Myocyte (in vitro differentiated cells): ENCODE data around the gene PLPPR3. TPM values are rescaled to one million over a fixed set of nuclear protein-coding genes. Genes with fewer than 3 reads are reported as not detected.
"Not testable (repeated sequence)": the region's sequence is repeated elsewhere in the genome, so short reads cannot be mapped to it uniquely, and the experiment has no call there.

ENCODE experiments used
- DNase-seq: peaks from one replicate; pipeline ENCODE4 v3.0.0-alpha.2; 2012; ENCODE audit warnings: low read depth
- total RNA-seq: library from RNA; depleted of rRNA; stranded (reverse); fragments of >200 nt; gene quantifications from 2 replicates; pipeline ENCODE4 v1.2.3, GENCODE V29; 2014

PLPPR3 gene
- total RNA-seq, 1 donor from 2014 or later, result 0.16 TPM

DNA sequence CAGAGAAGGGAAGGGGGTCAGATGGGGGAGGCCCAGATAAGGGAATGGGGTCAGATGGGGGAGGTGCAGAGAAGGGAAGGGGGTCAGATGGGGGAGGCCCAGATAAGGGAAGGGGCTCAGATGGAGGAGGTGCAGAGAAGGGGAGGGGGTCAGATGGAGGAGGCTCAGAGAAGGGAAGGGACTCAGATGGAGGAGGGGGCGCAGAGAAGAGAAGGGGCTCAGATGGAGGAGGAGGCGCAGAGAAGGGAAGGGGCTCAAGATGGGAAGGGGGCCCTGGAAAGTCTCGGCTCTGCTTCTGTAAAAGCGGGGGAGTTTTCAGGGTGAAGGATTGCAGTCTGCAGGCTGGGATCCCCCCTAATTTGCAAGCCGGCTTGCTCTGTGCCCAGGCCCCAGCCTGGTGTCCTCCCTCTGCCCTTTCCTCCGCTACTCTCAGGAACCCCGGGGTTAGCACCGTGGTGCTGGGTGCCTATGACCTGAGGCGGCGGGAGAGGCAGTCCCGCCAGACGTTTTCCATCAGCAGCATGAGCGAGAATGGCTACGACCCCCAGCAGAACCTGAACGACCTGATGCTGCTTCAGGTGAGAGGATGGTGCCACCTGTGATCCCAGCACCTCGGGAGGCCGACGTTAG lies 7.5 kb upstream of the PLPPR3 start:
- DNase-seq, result no peak

DNA sequence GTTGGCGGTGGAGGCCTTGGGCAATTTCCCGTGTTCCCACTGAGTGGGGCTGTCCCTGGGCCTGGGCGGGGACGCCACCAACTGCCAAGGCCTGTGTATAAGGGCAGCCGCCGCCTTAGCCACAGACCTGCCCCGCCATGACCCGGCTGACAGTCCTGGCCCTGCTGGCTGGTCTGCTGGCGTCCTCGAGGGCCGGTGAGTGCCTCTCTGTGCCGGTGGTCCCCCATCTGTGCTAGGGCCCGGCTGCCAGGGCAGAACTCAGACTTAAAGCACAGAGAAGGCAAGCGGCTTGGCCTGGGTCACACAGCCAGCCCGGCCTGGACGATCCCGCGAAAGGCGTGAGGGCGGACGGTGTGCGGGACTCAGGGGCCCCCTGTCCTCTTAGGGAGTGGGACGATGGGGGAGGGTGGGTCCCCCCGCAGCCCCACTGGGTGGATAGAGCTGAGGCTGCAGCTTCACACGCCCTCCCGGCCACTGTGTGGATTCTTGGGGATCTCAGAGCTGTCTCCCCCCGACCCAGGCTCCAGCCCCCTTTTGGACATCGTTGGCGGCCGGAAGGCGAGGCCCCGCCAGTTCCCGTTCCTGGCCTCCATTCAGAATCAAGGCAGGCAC lies 6.1 kb upstream of the PLPPR3 start, which contains the start of gene AZU1:
Gene AZU1 (plus strand): TSS at position 128 of the 612 bp plus-strand sequence. CDS start 10 bp downstream, at position 138.
- peak; percentile 30 for DNase-seq

DNA sequence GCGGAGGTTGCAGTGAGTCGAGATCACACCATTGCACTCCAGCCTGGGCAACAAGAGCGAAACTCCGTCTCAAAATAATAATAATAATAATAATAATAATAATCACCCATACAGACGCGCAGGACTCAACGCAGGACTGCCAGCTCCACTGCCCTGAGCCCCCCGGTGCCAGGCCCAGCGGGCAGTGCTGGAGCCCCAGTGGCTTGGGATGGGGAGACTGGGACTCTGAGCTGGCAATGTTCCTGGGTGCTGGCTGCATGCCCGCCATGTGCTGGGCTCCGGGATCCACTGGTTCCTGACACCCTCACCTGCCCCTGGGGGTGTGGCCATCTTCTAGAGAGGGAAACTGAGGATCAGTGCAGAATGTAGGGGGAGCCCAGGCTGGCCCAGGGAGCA lies 5.6 kb upstream of the PLPPR3 start:
- DNase-seq, result no peak

DNA sequence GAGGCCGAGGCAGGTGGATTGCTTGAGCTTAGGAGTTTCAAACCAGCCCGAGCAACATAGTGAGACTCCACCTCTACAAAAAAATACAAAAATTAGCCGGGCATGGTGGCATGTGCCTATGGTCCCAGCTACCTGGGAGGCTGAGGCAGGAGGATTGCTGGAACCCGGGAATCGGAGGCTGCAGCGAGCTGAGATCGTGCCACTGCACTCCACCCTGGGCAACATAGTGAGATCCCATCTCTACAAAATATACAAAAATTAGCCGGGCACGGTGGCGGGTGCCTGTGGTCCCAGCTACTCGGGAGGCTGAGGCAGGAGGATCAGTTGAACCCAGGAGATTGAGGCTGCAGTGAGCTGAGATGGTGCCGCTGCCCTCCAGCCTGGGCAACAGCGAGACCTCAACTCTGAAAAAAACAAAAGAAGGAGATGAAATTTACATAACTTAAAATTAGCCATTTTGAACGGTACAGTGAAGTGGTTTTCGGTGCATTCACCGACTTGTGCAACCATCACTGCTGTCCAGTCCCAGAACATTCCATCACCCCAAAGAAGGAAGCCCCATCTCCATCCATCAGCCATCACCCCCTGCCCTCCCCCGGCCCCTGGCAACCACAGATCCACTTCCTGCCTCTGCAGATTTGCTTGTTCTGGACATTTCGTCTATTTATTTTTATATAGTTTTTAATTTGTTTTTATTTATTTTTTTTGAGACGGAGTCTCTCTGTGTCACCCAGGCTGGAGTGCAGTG lies 4.3 kb upstream of the PLPPR3 start:
- no peak for DNase-seq

DNA sequence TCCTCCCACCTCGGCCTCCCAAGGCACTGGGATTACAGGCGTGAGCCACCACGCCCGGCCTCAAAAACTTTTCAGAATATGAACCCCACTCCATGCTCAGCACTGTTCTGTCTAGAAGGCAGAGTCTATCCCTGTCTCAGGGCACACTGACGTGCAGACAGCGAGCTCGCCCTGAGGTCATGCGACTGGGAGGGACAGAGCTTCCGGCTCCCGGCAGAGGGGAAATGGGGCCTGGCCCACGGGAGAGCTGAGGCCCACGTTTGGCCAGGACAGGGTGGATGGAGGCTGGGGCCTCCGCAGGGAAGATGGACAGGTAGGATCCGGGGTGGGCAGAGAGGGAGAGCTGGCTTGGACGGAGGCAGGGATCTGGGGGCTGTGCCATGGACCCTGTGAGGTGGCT lies 3.1 kb upstream of the PLPPR3 start:
- DNase-seq, result no peak

DNA sequence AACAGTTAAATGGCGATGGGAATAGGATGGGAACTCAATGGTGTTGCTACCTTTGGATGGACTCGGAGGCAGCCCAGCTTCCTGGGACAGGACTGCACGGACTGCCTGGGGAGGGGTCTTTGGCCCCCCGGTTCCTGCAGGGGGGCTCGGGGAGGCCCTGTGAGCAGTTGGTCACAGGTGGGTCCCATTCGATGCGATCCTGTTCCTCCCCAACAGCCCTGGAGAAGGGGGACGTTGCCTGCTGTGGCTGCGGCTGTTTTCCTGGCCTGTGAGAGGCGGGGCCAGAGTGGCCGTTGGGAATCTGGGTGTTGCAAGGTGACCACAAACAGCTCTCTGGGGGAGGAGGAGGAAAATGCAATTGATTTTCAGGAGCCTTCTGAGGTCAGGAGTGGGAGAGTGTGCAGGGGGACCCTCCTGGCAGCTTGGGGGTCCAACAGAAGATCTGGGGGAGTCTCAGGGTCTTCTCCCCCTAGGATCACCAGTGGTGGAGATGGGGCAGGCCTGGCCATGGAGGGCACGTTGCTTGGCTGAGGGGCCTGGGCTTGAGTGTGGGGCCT lies 1.9 kb upstream of the PLPPR3 start:
- peak; percentile 37 for DNase-seq

DNA sequence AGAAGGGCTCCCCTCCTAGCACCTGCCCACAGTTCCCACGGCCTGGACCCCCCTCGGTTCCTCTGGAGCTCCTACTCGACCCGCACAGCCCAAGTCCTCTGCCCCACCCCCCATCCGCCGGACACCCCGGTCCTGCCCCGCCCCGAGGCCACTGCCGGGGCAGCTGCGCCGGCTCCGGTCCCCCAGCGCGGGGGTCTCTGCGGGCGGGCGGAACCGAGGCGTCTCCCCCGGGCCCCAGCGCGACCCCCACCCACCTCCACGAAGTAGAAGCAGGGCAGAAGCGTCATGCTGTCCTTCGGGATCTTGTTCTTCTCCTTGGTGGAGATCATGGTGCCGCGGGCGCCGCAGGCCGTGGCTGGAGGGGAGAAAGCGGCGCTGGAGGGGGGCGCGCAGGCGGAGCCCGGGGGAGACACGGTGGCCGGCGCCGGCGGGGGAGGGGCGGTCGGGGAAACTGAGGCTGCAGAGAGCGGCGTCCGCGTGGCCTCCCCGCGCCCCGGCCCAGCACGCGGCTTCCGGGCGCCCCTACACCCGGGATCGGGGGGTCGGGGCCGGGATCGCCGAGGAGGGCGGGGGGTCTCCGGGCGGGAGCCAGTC lies 427 bp downstream of the PLPPR3 start:
- DNase-seq, result no peak

DNA sequence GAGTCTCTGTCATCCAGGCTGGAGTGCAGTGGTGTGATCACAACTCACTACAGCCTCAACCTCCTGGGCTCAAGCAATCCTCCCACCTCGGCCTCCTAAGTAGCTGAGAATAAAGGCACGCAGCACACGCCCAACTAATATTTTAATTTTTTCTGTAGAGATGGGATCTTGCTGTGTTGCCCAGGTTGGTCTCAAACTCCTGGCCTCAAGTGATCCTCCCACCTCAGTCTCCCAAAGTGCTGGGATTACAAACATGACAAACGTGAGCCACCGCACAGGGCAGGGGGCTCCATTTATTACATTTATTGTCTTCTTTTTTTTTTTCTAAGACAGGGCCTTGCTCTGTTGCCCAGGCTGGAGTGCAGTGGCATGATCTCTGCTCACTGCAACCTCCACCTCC lies 1.5 kb downstream of the PLPPR3 start:
- not testable (repeated sequence) for DNase-seq

DNA sequence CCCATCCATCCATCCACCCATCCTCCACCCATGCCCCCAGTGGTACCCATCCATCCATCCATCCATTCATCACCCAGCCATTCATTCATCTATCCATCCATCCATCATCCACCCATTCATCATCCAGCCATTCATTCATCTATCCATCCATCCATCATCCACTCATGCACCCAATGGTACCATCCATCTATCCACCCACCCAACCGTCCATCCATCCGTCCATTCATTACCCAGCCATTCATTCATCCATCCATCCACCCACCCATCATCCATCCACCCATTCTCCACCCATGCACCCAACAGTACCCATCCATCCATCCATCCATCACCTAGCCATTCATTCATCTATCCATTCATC lies 5.3 kb downstream of the PLPPR3 start:
- no peak for DNase-seq

DNA sequence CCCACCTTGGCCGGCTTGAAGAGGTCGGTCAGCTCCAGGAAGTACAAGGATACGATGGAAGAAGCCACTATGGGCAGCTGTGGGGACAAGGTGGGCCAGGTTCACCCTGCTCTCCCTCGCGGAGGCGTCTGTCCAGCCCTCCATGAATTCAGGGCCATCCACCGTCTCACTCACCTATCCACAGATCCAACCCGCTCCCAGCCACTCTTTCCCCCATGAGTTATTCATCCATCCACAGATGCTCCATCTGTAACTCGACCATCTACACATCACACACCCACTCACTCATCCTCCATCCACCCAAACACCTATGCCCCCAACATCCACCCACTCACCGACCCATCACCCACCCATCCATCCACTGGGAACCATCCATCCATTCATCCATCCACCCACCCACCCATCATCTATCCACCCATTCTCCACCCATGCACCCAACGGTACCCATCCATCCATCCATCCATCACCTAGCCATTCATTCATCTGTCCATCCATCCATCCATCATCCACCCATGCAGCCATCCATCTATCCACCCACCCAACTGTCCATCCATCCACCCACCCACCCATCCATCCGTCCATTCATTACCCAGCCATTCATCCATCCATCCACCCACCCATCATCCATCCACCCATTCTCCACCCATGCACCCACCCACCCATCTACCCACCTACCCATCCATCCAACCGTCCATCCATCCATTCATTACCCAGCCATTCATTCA lies 5.8 kb downstream of the PLPPR3 start:
- no peak for DNase-seq

DNA sequence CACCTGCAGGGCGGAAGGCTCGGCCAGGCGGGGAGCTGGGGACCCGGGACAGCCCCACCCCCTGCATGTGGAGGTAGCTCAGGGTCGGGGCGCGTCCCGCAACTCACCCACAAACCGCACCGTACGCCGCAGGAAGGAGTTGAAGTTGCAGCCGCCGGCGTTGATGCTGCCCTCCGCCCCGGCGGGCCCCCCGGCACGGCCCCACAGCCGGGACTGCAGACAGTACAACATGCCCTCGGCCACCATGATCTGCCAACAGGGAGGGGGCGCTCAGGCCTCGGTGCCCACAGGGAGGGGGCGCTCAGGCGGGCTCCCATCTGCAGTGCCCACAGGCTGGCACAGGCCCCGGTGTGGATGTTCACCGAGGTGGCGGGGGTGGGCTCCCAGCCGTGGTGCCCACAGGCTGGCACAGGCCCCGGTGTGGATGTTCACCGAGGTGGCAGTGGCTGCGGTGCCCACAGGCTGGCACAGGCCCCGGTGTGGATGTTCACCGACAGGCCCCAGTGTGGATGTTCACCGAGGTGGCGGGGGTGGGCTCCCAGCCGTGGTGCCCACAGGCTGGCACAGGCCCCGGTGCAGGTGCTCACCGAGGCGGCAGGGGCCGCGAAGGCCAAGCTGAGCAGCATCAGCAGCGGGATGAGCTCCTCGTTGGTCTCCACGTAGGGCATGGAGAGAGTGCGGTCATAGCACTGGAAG lies 6.5 kb downstream of the PLPPR3 start:
- DNase-seq, result no peak

DNA sequence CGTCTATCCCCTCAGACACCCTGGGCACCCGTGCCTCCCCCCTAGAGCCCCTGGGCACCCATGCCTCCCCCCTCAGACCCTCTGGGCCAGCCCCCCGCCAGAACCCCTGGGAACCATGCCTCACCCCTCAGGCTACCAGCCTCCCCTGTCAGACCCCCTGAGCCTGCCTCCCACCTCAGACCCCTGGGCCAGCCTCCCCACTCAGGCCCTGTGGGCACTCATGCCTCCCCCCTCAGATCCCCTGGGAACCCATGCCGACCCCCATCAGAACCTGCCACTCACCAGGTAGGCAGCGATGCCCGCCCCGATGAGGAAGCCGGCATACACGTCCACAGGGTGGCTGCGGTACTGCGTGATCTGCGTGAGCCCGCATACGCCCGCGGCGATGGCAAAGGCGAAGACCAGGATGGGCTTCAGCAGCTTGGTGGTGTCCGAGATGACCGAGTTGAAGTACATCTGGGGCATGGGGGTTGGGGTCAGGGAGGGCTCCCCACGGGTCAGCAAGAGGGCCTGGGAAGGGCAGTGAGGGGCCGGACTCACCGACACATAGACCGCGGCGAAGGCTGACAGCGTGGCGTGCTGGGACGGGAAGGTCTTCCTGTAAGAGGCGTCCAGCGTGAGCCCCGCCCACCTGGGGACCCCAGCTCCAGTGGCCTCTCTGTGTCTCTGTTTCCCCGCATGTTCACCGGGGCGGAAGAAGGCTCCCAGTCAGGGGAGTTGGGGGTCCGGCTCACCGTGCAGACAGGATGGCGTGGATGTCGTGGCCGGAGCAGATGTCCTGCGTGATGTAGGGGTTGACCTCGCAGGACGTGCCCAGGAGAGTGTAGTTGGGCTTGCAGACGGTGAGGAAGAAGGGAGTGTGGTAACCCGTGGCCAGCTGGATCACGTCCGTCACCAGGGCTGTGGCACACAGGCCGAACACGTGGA lies 7.3 kb downstream of the PLPPR3 start:
- no peak for DNase-seq

DNA sequence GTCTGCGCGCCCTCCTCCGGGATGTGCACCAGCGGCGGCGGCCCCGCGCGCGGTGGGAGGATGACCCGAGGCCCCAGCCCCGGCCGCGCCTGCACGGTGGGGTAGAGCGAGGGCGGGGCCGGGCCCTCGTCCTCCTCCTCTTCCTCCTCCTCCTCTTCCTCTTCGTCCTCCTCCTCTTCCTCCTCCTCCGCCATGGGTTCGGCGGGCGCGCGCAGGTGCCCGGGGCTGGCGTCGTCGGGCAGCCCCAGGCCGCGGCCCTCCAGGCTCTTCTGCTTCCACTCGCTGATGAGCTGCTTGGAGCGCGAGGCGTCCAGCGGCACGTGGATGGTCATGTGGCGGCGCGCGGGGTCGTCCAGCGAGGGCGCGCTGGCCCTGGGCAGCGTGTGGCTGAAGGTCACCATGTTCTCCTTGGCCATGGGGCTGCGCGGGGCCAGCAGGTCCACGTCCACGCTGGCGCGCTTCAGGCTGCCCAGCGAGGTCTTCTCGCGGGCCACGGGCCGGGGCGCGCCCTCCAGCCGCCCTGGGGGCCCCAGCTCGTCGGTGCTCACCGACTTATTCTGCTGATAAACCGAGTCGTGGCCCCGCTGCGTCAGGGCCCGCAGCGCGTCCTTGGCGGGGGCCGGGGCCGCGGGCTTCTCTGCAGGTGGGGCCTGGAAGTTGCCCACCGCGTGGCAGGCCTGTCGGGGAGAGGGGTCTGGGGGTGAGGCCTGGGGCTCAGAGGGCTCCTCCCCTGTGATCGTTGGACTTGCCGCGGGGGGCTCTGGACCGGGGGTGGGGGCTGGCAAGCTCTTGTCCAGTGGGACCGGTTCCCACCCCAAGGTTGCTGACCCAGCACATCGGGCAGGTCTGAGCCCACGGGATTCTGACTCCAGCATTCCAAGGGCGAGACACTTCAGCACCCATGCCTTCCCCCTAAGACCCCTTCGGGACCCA lies 8.3 kb downstream of the PLPPR3 start:
- no peak for DNase-seq

DNA sequence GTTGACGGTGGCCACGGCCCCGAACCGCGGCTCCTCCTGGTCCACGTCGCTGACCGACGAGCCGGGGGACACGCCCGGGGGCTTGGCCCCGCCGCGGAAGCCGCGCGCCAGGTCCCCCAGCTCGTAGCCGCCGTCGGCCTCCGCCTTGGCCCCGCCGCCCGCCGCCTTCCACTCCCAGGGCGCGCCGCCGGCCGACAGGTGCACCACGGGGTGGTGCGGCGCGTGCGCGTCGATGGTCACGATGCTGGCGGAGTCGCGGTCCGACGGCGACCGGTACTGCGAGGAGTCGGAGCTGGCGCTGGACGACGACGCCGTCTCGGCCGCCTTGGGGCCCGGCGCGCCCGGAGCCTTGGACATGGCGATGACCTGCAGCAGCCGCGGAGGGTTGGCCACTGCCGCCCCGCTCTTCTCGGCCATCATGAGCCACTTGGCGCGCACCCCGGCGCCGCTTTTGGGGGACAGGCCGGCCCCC lies 9.0 kb downstream of the PLPPR3 start:
- no peak for DNase-seq

DNA sequence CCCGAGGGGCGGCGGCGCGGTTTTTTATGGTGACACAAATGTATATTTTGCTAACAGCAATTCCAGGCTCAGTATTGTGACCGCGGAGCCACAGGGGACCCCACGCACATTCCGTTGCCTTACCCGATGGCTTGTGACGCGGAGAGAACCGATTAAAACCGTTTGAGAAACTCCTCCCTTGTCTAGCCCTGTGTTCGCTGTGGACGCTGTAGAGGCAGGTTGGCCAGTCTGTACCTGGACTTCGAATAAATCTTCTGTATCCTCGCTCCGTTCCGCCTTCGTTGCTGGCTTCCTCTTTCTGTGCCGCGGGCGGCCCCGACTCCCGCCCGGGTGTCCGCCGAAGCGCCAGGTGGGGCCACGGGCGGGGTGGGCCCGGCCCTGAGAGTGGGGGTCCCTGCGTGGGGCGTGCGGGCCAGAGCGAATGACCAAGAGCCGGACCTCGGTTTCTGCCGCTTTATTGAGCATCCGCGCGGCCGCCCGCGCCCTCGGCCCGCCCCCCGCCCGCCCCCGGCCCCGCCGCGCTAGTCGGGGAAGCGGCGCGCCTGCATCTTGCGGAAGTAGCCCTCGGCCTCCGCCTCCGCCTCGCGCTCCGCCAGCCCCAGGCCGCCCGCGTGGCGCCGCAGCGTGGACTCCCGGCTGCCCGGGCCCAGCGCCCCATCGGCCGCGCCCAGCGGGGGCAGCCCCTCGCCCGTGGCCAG lies 9.6 kb downstream of the PLPPR3 start:
- no peak for DNase-seq

DNA sequence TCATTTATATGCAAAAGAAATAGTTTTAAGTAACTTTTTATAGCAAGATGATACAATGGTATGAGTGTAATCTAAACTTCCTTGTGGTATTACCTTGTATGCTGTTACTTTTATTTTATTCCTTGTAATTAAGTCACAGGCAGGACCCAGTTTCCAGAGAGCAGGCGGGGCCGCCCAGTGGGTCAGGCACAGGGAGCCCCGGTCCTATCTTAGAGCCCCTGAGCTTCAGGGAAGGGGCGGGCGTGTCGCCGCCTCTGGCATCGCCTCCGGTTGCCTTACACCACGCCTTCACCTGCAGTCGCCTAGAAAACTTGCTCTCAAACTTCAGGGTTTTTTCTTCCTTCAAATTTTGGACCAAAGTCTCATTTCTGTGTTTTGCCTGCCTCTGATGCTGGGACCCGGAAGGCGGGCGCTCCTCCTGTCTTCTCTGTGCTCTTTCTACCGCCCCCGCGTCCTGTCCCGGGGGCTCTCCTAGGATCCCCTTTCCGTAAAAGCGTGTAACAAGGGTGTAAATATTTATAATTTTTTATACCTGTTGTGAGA lies 10.2 kb downstream of the PLPPR3 start:
- DNase-seq, result no peak

DNA sequence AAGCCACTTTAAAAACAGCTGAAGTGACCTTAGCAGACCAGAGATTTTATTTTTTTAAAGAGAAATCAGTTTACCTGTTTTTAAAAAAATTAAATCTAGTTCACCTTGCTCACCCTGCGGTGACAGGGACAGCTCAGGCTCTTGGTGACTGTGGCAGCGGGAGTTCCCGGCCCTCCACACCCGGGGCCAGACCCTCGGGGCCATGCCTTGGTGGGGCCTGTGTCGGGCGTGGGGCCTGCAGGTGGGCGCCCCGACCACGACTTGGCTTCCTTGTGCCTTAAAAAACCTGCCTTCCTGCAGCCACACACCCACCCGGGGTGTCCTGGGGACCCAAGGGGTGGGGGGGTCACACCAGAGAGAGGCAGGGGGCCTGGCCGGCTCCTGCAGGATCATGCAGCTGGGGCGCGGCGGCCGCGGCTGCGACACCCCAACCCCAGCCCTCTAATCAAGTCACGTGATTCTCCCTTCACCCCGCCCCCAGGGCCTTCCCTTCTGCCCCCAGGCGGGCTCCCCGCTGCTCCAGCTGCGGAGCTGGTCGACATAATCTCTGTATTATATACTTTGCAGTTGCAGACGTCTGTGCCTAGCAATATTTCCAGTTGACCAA lies 10.8 kb downstream of the PLPPR3 start:
- no peak for DNase-seq
